ENCODE results near the gene RGS6.

GRCh38 chr14:71891970-71892369 lies 40.3 kb upstream of the RGS6 start:
- no peak for TF ChIP-seq POLR2A (IDR thresholded peaks at IDR 0.05)
- no peak for TF ChIP-seq CTCF (IDR thresholded peaks at IDR 0.05)
- TF ChIP-seq EP300 (IDR thresholded peaks at IDR 0.05) = no peak
- TF ChIP-seq POLR2AphosphoS5 (IDR thresholded peaks at IDR 0.05) = no peak
